ENCODE results near the gene ATP4B.

Gene ATP4B

DNA sequence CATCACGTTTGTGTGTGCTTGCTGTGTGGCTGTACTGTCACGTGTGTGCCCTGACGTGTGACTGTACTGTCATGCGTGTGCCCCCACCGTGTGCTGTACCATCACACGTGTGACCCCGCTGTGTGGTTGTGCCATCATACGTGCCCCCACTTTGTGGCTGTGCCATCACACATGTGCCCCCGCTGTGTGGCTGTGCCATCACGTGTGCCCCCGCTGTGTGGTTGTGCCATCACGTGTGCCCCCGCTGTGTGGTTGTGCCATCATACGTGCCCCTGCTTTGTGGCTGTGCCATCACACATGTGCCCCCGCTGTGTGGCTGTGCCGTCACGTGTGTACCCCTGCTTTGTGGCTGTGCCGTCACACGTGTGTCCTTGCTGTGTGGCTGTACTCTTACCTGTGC lies 47.7 kb downstream of the ATP4B start:
- H3K4me3 ChIP-seq (replicated peaks; ENCODE audit: low read depth, low read length): no peak overlapping the region
- TF ChIP-seq, protein P1, sequence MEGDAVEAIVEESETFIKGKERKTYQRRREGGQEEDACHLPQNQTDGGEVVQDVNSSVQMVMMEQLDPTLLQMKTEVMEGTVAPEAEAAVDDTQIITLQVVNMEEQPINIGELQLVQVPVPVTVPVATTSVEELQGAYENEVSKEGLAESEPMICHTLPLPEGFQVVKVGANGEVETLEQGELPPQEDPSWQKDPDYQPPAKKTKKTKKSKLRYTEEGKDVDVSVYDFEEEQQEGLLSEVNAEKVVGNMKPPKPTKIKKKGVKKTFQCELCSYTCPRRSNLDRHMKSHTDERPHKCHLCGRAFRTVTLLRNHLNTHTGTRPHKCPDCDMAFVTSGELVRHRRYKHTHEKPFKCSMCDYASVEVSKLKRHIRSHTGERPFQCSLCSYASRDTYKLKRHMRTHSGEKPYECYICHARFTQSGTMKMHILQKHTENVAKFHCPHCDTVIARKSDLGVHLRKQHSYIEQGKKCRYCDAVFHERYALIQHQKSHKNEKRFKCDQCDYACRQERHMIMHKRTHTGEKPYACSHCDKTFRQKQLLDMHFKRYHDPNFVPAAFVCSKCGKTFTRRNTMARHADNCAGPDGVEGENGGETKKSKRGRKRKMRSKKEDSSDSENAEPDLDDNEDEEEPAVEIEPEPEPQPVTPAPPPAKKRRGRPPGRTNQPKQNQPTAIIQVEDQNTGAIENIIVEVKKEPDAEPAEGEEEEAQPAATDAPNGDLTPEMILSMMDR (IDR thresholded peaks at IDR 0.05; ENCODE audit: low read length, missing control alignments): no peak
- no peak for DNase-seq (ENCODE audit: low read depth)

DNA sequence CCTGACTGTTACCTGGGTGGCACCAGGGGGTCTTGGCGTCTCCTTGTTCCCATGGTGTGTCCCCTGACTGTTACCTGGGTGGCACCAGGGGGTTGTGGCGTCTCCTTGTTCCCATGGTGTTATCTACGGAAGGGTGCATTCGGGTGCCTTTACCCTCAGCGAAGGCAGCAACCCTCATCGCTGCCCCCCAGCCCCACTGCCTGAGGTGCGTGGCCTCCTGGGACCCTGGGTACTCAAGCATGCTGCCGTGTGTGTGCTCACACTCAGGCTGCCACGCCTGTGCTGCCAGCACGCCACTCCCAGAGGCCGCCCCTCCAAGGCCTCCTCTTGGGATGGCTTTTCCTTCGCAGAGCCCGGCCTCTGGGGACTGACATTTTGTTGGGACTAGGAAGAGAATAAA lies 48.4 kb downstream of the ATP4B start:
- H3K4me3 ChIP-seq (replicated peaks; ENCODE audit: low read depth, low read length): no peak overlapping the region
- TF ChIP-seq, protein P1 (IDR thresholded peaks at IDR 0.05; ENCODE audit: low read length, missing control alignments): no peak

DNA sequence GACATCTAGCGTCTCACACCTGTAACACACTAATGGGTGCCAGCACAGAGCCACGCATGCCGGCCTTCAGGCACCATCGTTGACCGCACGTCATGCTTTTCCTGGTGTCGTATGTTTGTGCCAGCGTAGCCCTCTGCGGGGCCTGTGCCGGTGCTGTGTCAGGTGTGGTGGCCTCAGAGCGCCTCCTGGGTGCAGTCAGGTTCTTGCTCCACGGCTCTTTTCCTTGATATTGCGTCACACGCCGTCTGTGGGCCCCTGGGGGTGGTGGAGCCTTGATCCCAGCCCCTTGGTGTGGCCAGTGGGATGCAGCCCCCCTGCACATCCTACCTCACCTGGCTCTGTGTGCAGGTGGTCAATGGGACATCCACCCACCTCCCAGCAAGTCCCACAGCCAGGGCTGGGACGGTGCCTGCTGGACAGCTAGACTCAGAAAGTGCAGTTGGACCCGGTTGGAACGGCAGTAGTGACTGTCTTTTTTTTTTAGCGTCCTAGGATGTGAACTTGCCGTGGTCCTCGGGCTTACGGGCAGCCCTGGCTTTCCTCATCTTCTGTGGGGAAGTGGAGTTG lies 48.9 kb downstream of the ATP4B start:
- no peak overlapping the region for H3K4me3 ChIP-seq (replicated peaks; ENCODE audit: low read depth, low read length)
- DNase-seq (ENCODE audit: low read depth): no peak
- TF ChIP-seq, protein P1 (IDR thresholded peaks at IDR 0.05; ENCODE audit: low read length, missing control alignments): no peak

More for the DNA sequence above, 48.4 kb downstream of the ATP4B start:
- DNase-seq (ENCODE audit: low read depth): no peak

DNA sequence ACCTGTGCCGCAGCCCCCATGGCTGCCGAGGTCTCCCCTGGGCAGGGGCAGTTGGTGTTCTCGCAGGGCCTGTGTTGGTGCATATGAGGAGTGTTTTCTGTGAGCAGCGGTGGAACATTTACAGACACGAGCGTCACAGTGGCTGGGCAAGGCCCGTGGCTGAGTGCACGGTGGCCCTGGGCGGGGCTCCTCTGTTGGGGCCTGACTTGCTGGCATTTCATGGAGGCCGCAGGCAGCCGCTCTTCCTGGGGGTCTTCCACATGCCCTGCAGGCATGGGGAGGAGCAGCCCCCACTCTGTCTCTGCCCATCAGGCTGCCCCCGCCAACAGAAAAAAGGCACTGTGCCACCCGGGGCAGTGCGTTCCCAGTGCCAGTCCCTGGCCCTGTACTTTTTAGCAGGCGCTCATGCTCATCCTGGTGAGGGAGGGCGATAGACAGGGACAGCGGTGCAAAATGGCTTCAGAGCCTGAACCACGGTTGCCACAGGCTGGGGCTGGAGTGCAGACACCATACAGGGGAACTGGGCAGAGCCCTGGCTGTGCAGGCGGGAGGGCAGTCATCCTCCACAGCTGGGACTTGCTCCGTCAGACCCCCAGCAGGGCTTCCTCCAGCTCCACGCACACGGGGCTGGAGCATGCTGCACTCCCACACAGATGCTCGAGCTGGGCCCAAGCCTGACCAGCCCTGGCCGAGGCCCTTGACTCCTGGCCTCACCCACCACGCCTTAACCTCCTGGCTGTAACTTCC lies 49.9 kb downstream of the ATP4B start:
- no peak overlapping the region for H3K4me3 ChIP-seq (replicated peaks; ENCODE audit: low read depth, low read length)
- no peak for DNase-seq (ENCODE audit: low read depth)
- TF ChIP-seq, protein P1 (IDR thresholded peaks at IDR 0.05; ENCODE audit: low read length, missing control alignments): no peak

DNA sequence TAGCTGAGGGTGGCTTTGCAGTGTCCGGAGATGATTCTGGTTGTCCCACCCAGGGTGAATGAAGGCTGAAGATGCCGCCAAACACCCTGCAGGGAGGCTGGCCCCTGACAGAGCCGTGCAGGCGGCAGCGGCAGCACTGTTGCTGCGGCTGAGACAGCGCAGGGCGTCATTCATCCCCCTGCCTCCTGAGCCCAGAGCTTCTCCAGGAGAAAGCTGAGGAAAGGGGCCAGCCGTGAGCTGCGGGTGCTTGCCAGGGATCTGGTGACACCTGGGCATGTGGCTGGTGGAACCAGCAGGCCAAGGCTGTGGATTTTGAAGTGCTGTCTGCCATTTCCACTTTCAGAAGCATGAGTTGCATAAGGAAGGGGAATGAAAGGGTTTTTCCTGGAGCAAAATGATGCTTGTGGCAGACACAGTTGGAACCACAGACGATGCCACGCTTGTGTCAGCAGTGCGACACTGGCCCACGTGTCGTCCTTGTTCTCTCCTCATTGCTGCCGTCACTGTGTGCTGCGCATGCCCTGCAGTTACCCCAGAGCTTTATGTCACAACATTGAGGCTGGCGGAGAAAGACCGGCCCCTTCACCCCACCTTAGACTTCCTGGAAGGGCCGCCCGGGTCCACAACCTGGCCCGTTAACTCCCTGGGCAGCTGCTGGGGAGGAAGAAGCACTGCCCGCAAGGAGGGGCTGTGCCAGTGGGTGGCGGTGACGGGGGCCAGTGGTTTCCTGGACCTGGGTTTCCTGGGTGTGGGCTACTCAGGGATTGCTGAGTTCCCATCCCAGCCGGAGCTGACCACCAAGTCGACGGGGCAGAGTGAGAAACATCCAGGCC lies 50.7 kb downstream of the ATP4B start:
- H3K4me3 ChIP-seq (replicated peaks; ENCODE audit: low read depth, low read length): no peak overlapping the region
- no peak for DNase-seq (ENCODE audit: low read depth)
- TF ChIP-seq, protein P1 (IDR thresholded peaks at IDR 0.05; ENCODE audit: low read length, missing control alignments): no peak

DNA sequence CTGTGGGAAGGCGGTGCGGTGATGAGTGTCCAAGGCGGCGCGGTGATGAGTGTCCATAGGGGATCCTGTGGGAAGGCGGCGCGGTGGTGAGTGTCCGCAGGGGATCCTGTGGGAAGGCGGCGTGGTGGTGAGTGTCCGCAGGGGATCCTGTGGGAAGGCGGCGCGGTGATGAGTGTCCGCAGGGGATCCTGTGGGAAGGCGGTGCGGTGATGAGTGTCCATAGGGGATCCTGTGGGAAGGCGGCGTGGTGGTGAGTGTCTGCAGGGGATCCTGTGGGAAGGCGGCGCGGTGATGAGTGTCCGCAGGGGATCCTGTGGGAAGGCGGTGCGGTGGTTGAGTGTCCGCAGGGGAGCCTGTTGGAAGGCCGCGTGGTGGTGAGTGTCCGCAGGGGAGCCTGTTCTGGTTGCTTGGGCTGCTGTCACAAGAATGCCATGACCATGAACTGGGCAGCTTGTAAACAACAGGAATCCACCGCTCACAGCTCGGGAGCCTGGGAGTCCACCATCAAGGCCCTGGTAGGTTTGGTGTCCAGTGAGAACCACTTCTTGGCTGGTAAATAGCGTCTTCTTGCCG lies 52.0 kb downstream of the ATP4B start:
- no peak overlapping the region for H3K4me3 ChIP-seq (replicated peaks; ENCODE audit: low read depth, low read length)
- TF ChIP-seq, protein P1 (IDR thresholded peaks at IDR 0.05; ENCODE audit: low read length, missing control alignments): no peak
- DNase-seq (ENCODE audit: low read depth): no peak

Measured in fibroblast of pulmonary artery (primary cell).